Endothelial cell of umbilical vein (primary cell): ENCODE results near the gene GABRR2.

Experiments used
- JUN ChIP-seq: IDR thresholded peaks from 2 replicates; pipeline ENCODE4 v1.6.1; 2011; ENCODE audit warnings: borderline replicate concordance, low read depth; ENCODE audit not compliant: insufficient read length, insufficient read depth
- MAX ChIP-seq: IDR thresholded peaks from 2 replicates; pipeline ENCODE4 v1.6.1; 2011; ENCODE audit not compliant: insufficient read depth, insufficient read length

GRCh38 chr6:89364586-89364985 is 49.5 kb upstream of the GABRR2 start:
- TF ChIP-seq MAX = no peak
- TF ChIP-seq JUN = no peak
